ENCODE measurements around the gene PDCL3.

The PDCL3 gene

GRCh38 chr2:100601661-100602060 lies 38.9 kb downstream of the PDCL3 start:
- H3K4me3 ChIP-seq (ENCODE audit: low read depth, low read length), result no peak overlapping the region
- ChIA-PET POLR2A (no interaction called here), CTCF (interaction anchor here (1.1 kb wide), 1 partner anchor 8 kb away, joined by 4 read pairs; no protein-coding TSS in a partner anchor)
- DNase-seq (ENCODE audit: low read depth, low spot score), result no peak
- TF ChIP-seq, protein P1, sequence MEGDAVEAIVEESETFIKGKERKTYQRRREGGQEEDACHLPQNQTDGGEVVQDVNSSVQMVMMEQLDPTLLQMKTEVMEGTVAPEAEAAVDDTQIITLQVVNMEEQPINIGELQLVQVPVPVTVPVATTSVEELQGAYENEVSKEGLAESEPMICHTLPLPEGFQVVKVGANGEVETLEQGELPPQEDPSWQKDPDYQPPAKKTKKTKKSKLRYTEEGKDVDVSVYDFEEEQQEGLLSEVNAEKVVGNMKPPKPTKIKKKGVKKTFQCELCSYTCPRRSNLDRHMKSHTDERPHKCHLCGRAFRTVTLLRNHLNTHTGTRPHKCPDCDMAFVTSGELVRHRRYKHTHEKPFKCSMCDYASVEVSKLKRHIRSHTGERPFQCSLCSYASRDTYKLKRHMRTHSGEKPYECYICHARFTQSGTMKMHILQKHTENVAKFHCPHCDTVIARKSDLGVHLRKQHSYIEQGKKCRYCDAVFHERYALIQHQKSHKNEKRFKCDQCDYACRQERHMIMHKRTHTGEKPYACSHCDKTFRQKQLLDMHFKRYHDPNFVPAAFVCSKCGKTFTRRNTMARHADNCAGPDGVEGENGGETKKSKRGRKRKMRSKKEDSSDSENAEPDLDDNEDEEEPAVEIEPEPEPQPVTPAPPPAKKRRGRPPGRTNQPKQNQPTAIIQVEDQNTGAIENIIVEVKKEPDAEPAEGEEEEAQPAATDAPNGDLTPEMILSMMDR (IDR thresholded peaks at IDR 0.05; ENCODE audit: insufficient read depth, low read length, missing control alignments), result no peak

DNA sequence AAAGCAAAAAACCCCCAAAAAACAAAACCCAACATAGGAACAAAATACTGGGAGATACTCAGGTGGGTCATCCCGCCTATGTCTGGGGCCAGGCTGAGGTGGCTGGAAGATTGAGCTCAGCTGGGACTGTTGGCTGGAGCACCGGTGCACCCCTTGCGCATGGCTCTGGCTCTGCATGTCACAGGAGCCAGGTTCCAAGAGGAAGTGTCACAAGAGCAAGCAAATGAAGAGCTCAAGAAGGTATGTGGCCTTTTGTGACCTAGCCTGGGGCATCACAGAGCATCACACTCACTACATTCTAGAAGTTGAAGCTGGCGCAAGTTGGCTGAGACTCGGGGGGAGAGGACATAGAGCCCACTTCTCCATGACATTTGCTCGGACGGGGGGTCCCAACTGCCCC lies 40.6 kb downstream of the PDCL3 start:
- H3K4me3 ChIP-seq (ENCODE audit: low read depth, low read length), result no peak overlapping the region
- CTCF ChIA-PET, result interaction anchor here (1.1 to 7.6 kb wide), 5 partner anchors 7 to 602 kb away, joined by 3 to 84 read pairs (median 4); no protein-coding TSS in a partner anchor
- POLR2A ChIA-PET, result no interaction called here
- DNase-seq (ENCODE audit: low read depth, low spot score), result no peak
- TF ChIP-seq, protein P1 (IDR thresholded peaks at IDR 0.05; ENCODE audit: insufficient read depth, low read length, missing control alignments), result no peak

- POLR2A ChIA-PET, result interaction anchor here (1.1 kb wide), 1 partner anchor 398 kb away, joined by 3 read pairs; the partner anchor contains the start of gene RPL31
These were observed 41.3 kb downstream of the PDCL3 start for GRCh38 chr2:100603948-100604633.

DNA sequence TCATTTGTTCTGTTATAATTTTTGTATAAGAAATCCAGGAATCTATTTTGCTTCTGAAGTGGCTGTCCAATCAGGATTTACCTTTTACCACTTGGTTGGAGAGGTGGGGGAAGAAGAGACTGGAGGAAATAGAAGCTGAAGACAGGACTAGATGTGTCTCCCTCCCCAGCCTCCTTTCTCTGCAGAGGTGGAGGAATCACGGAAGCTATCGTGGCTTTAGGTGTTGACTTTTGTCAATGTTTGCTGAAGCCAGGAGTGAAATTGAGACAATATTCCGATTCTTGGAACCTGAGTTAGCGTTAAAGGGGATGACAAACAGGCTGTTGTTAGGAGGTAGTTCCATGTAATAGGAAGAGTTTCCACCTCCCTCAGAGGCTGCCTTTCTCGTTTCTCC lies 43.5 kb downstream of the PDCL3 start:
- TF ChIP-seq, protein P1 (IDR thresholded peaks at IDR 0.05; ENCODE audit: insufficient read depth, low read length, missing control alignments), result no peak
- POLR2A ChIA-PET, result no interaction called here
- CTCF ChIA-PET, result interaction anchor here (0.8 to 7.6 kb wide), 30 partner anchors 9 to 647 kb away, joined by 3 to 84 read pairs (median 7); partner anchors contain the start of genes CNOT11, RPL31 and TBC1D8
- no peak overlapping the region for H3K4me3 ChIP-seq (ENCODE audit: low read depth, low read length)
- no peak for DNase-seq (ENCODE audit: low read depth, low spot score)

More at GRCh38 chr2:100603948-100604633, 41.3 kb downstream of the PDCL3 start:
- DNase-seq (ENCODE audit: low read depth, low spot score), result no peak
- CTCF ChIA-PET, result interaction anchor here (0.9 to 7.6 kb wide), 6 partner anchors 8 to 606 kb away, joined by 3 to 84 read pairs (median 4); no protein-coding TSS in a partner anchor
- no peak overlapping the region for H3K4me3 ChIP-seq (ENCODE audit: low read depth, low read length)
- TF ChIP-seq, protein P1 (IDR thresholded peaks at IDR 0.05; ENCODE audit: insufficient read depth, low read length, missing control alignments), result no peak

GRCh38 chr2:100606726-100607343 lies 44.0 kb downstream of the PDCL3 start:
- TF ChIP-seq, protein P1 (IDR thresholded peaks at IDR 0.05; ENCODE audit: insufficient read depth, low read length, missing control alignments), result peak; percentile 68
- POLR2A ChIA-PET, result no interaction called here
- CTCF ChIA-PET, result interaction anchor here (0.6 to 7.6 kb wide), 33 partner anchors 9 to 647 kb away, joined by 3 to 84 read pairs (median 7); partner anchors contain the start of genes CNOT11, RPL31 and TBC1D8
- no peak overlapping the region for H3K4me3 ChIP-seq (ENCODE audit: low read depth, low read length)
- no peak for DNase-seq (ENCODE audit: low read depth, low spot score)

DNA sequence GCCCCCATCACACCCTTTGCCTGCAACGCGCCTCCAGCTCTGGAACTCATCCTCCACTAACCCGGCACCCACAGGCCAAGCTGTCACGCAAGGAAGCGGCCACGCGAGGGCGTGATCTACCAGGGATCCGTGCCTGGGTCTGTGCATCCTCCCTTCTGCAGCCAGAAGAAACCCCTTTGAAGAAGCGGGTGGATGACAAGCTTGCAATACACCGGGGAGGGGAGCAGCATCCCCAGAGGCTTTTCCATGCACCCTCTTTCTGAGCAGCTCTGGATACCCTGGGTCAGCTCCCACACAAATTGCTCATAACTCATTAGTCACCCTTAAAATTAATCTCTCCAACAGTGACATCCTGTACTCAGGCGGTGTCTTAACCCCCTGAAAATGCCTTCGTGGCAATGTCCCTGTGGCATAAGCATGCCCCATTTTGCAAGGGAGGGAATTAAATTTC lies 47.6 kb downstream of the PDCL3 start:
- no peak for DNase-seq (ENCODE audit: low read depth, low spot score)
- ChIA-PET CTCF (interaction anchor here (0.8 to 7.6 kb wide), 23 partner anchors 9 to 595 kb away, joined by 3 to 84 read pairs (median 5); no protein-coding TSS in a partner anchor), POLR2A (no interaction called here)
- TF ChIP-seq, protein P1 (IDR thresholded peaks at IDR 0.05; ENCODE audit: insufficient read depth, low read length, missing control alignments), result peak; percentile 90
- no peak overlapping the region for H3K4me3 ChIP-seq (ENCODE audit: low read depth, low read length)

Data from AG04449 (cell line).